GM23338 (cell line): Measurements from ENCODE around the gene EFCAB8. TPM values are rescaled to one million over a fixed set of nuclear protein-coding genes. Genes with fewer than 3 reads are reported as not detected.

Experiments used
- ATAC-seq: fragments of 200-7000 bp; cut with Tn5 transposase; 3 replicates; pipeline ENCODE4 v1.9.1; 2020
- DNase-seq: peaks from one replicate; pipeline ENCODE4 v3.0.0-alpha.2; 2015; ENCODE audit warnings: low spot score
- H2AFZ ChIP-seq: fragments of 200-600 bp; sonication (generic); 2 replicates; pipeline ENCODE4 v1.8.0; 2016; ENCODE audit warnings: antibody characterized with exemption, mild to moderate bottlenecking, moderate library complexity
- H3F3A ChIP-seq: fragments of 200-600 bp; sonication (generic); replicated peaks from 2 replicates; pipeline ENCODE4 v1.8.0; 2017; ENCODE audit warnings: antibody characterized with exemption, mixed run types, low read depth
- H3K27ac ChIP-seq: fragments of 200-600 bp; sonication (generic); 2 replicates; pipeline ENCODE4 v1.6.1; 2016; ENCODE audit warnings: low read depth
- H3K27me3 ChIP-seq: fragments of 200-600 bp; sonication (generic); 2 replicates; pipeline ENCODE4 v1.8.0; 2016; ENCODE audit warnings: mild to moderate bottlenecking, mixed run types, moderate library complexity; ENCODE audit not compliant: insufficient read depth
- H3K36me3 ChIP-seq: fragments of 200-600 bp; sonication (generic); 2 replicates; pipeline ENCODE4 v1.8.0; 2016; ENCODE audit warnings: mild to moderate bottlenecking; ENCODE audit not compliant: insufficient read depth
- H3K4me1 ChIP-seq: fragments of 200-600 bp; sonication (generic); 2 replicates; pipeline ENCODE4 v1.8.0; 2016; ENCODE audit warnings: mild to moderate bottlenecking, moderate library complexity; ENCODE audit not compliant: insufficient read depth
- H3K4me2 ChIP-seq: fragments of 200-600 bp; sonication (generic); 2 replicates; pipeline ENCODE4 v1.7.1; 2017; ENCODE audit warnings: mixed run types
- H3K4me3 ChIP-seq: fragments of 200-600 bp; sonication (generic); 2 replicates; pipeline ENCODE4 v1.6.1; 2016; ENCODE audit warnings: mixed run types
- H3K79me2 ChIP-seq: fragments of 200-600 bp; sonication (generic); replicated peaks from 2 replicates; pipeline ENCODE4 v1.8.0; 2017; ENCODE audit warnings: mild to moderate bottlenecking; ENCODE audit not compliant: insufficient read depth
- H3K9me2 ChIP-seq: fragments of 200-600 bp; sonication (generic); 2 replicates; pipeline ENCODE4 v1.8.0; 2017; ENCODE audit not compliant: insufficient read depth
- H4K20me1 ChIP-seq: fragments of 200-600 bp; sonication (generic); replicated peaks from 2 replicates; pipeline ENCODE4 v1.8.0; 2017; ENCODE audit warnings: mild to moderate bottlenecking; ENCODE audit not compliant: insufficient read depth
- H3K27ac Mint-ChIP-seq: 2 replicates; pipeline ENCODE4 v1.8.0; 2020; ENCODE audit warnings: inconsistent platforms, mild to moderate bottlenecking, moderate library complexity, mixed read lengths
- H3K27me3 Mint-ChIP-seq: 3 replicates; pipeline ENCODE4 v1.8.0; 2022; ENCODE audit warnings: low read depth, mild to moderate bottlenecking, moderate library complexity, mixed read lengths, inconsistent platforms; ENCODE audit not compliant: insufficient read depth, poor library complexity
- H3K36me3 Mint-ChIP-seq: 3 replicates; pipeline ENCODE4 v1.8.0; 2021; ENCODE audit warnings: low read depth, mild to moderate bottlenecking, inconsistent platforms, moderate library complexity, mixed read lengths
- H3K4me1 Mint-ChIP-seq: 3 replicates; pipeline ENCODE4 v1.8.0; 2020; ENCODE audit warnings: mild to moderate bottlenecking, inconsistent platforms, mixed read lengths
- H3K4me3 Mint-ChIP-seq: 3 replicates; pipeline ENCODE4 v1.8.0; 2021; ENCODE audit warnings: moderate library complexity, mild to moderate bottlenecking, inconsistent platforms, mixed read lengths
- H3K9me3 Mint-ChIP-seq: 3 replicates; pipeline ENCODE4 v1.8.0; 2020; ENCODE audit warnings: moderate library complexity, mild to moderate bottlenecking, inconsistent platforms, mixed read lengths
- CREB1 ChIP-seq: fragments of 250-450 bp; sonication (Bioruptor Pico); IDR thresholded peaks from 2 replicates; pipeline ENCODE4 v1.5.0; 2020; ENCODE audit warnings: low read depth, mild to moderate bottlenecking, moderate library complexity
- EZH2 ChIP-seq: fragments of 200-600 bp; sonication (generic); IDR thresholded peaks from one replicate; pipeline ENCODE4 v1.8.0; 2017; ENCODE audit warnings: antibody characterized with exemption, mild to moderate bottlenecking, low read depth; ENCODE audit not compliant: unreplicated experiment
- EZH2phosphoT487 ChIP-seq: fragments of 200-600 bp; sonication (generic); IDR thresholded peaks from one replicate; pipeline ENCODE4 v1.8.1; 2018; ENCODE audit warnings: antibody characterized with exemption; ENCODE audit not compliant: unreplicated experiment
- JUNB ChIP-seq: IDR thresholded peaks from one replicate; pipeline ENCODE4 v1.6.1; 2016; ENCODE audit warnings: antibody characterized with exemption; ENCODE audit not compliant: unreplicated experiment
- NANOG ChIP-seq: IDR thresholded peaks from 2 replicates; pipeline ENCODE4 v1.6.1; 2016; ENCODE audit warnings: antibody characterized with exemption, borderline replicate concordance
- POLR2AphosphoS5 ChIP-seq: IDR thresholded peaks from 2 replicates; pipeline ENCODE4 v1.6.1; 2016; ENCODE audit warnings: antibody characterized with exemption, low read depth
- STAT1 ChIP-seq: IDR thresholded peaks from one replicate; pipeline ENCODE4 v1.6.1; 2016; ENCODE audit warnings: antibody characterized with exemption; ENCODE audit not compliant: unreplicated experiment
- ZNF114 ChIP-seq: fragments of 250-450 bp; sonication (Bioruptor Pico); IDR thresholded peaks from 2 replicates; pipeline ENCODE4 v1.5.0; 2020; ENCODE audit warnings: mild to moderate bottlenecking, moderate library complexity
- ZNF331 ChIP-seq: fragments of 250-450 bp; sonication (Bioruptor Pico); IDR thresholded peaks from 2 replicates; pipeline ENCODE4 v1.5.0; 2020; ENCODE audit warnings: low read depth, mild to moderate bottlenecking, moderate library complexity
- ZNF462 ChIP-seq: fragments of 250-450 bp; sonication (Bioruptor Pico); IDR thresholded peaks from 2 replicates; pipeline ENCODE4 v1.5.0; 2020; ENCODE audit warnings: mild to moderate bottlenecking, moderate library complexity
- polyA plus RNA-seq: library from polyadenylated mRNA; unstranded; fragments of >200 nt; fragmentation: Nextera tagmentation; extraction: Ambion mirVana; gene quantifications from 2 replicates; pipeline ENCODE4 v1.2.1, GENCODE V29; 2016
- total RNA-seq: library from RNA; depleted of rRNA; stranded (reverse); fragments of >200 nt; shearing (Covaris generic); gene quantifications from 2 replicates; pipeline ENCODE4 v1.2.3, GENCODE V29; 2014
- TF ChIP-seq, protein P1 (sequence below): IDR thresholded peaks from one replicate; pipeline ENCODE4 v1.6.1; 2018; ENCODE audit warnings: antibody characterized with exemption; ENCODE audit not compliant: unreplicated experiment
- TF ChIP-seq, protein P2 (sequence below), 2 experiments: fragments of 200-600 bp in 1 of 2; sonication (generic) in 1 of 2; conservative IDR thresholded peaks; 2 replicates each; pipeline versions ENCODE4 v1.5.1 to v1.6.1; 2016 to 2017; ENCODE audit warnings: antibody characterized with exemption in 2 of 2, low read depth in 2 of 2, mild to moderate bottlenecking in 2 of 2, moderate library complexity in 1 of 2
- TF ChIP-seq, protein P3 (sequence below): IDR thresholded peaks from 2 replicates; pipeline ENCODE4 v1.6.1; 2016; ENCODE audit warnings: antibody characterized with exemption

Gene EFCAB8
- total and polyA plus RNA-seq, 2 experiments from 2014 or later = 0.35 TPM; not detected in 1

DNA sequence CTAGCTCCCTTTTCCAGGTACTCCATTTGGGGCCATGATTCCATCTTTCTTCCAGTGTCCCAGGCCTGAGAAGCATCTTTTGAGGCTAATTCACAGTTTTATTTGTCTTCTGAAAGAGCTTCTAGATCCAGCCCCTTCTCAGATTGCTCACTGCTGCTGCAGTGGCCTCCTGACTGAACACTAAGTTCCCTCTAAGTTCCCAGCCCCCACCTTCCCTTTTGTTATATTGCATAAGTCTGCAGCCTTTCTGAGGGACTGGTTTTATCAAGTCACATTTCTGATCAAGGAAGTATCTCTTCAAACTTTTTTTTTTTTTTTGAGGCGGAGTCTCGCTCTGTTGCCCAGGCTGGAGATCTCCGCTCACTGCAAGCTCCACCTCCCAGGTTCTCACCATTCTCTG lies 28.3 kb upstream of the EFCAB8 start:
- Mint-ChIP-seq H3K4me3 (no peak overlapping the region), H3K36me3 (peaks cover 86% of the 10 kb centered on the region), H3K27me3 (peaks cover 8% of the 10 kb centered on the region), H3K27ac (no peak overlapping the region), H3K9me3 (no peaks in the 10 kb centered on the region), H3K4me1 (peaks cover 2% of the 10 kb centered on the region; the same call in 2 of the 3 replicates)
- no peak overlapping the region for H3K27ac ChIP-seq
- peaks cover 26% of the 10 kb centered on the region; the same call in 1 of the 2 replicates for H3F3A ChIP-seq
- peaks cover 4% of the 10 kb centered on the region; the same call in 1 of the 2 replicates for H3K4me1 ChIP-seq
- no peaks in the 10 kb centered on the region for H3K9me2 ChIP-seq
- H2AFZ ChIP-seq = no peak overlapping the region
- TF ChIP-seq, protein P1, sequence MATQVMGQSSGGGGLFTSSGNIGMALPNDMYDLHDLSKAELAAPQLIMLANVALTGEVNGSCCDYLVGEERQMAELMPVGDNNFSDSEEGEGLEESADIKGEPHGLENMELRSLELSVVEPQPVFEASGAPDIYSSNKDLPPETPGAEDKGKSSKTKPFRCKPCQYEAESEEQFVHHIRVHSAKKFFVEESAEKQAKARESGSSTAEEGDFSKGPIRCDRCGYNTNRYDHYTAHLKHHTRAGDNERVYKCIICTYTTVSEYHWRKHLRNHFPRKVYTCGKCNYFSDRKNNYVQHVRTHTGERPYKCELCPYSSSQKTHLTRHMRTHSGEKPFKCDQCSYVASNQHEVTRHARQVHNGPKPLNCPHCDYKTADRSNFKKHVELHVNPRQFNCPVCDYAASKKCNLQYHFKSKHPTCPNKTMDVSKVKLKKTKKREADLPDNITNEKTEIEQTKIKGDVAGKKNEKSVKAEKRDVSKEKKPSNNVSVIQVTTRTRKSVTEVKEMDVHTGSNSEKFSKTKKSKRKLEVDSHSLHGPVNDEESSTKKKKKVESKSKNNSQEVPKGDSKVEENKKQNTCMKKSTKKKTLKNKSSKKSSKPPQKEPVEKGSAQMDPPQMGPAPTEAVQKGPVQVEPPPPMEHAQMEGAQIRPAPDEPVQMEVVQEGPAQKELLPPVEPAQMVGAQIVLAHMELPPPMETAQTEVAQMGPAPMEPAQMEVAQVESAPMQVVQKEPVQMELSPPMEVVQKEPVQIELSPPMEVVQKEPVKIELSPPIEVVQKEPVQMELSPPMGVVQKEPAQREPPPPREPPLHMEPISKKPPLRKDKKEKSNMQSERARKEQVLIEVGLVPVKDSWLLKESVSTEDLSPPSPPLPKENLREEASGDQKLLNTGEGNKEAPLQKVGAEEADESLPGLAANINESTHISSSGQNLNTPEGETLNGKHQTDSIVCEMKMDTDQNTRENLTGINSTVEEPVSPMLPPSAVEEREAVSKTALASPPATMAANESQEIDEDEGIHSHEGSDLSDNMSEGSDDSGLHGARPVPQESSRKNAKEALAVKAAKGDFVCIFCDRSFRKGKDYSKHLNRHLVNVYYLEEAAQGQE = no peak
- no peak for TF ChIP-seq NANOG
- TF ChIP-seq, protein P2, sequence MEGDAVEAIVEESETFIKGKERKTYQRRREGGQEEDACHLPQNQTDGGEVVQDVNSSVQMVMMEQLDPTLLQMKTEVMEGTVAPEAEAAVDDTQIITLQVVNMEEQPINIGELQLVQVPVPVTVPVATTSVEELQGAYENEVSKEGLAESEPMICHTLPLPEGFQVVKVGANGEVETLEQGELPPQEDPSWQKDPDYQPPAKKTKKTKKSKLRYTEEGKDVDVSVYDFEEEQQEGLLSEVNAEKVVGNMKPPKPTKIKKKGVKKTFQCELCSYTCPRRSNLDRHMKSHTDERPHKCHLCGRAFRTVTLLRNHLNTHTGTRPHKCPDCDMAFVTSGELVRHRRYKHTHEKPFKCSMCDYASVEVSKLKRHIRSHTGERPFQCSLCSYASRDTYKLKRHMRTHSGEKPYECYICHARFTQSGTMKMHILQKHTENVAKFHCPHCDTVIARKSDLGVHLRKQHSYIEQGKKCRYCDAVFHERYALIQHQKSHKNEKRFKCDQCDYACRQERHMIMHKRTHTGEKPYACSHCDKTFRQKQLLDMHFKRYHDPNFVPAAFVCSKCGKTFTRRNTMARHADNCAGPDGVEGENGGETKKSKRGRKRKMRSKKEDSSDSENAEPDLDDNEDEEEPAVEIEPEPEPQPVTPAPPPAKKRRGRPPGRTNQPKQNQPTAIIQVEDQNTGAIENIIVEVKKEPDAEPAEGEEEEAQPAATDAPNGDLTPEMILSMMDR (conservative IDR thresholded peaks at IDR 0.05; ENCODE audit: low read depth in 2 of 2) = no peak
- TF ChIP-seq ZNF462 (CRISPR knock-in tag) = no peak
- TF ChIP-seq JUNB = no peak
- TF ChIP-seq, protein P3, sequence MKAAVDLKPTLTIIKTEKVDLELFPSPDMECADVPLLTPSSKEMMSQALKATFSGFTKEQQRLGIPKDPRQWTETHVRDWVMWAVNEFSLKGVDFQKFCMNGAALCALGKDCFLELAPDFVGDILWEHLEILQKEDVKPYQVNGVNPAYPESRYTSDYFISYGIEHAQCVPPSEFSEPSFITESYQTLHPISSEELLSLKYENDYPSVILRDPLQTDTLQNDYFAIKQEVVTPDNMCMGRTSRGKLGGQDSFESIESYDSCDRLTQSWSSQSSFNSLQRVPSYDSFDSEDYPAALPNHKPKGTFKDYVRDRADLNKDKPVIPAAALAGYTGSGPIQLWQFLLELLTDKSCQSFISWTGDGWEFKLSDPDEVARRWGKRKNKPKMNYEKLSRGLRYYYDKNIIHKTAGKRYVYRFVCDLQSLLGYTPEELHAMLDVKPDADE = no peak
- no peak for TF ChIP-seq EZH2
- no peak for TF ChIP-seq ZNF331 (CRISPR knock-in tag)
- TF ChIP-seq ZNF114 (CRISPR knock-in tag) = no peak
- no peak for TF ChIP-seq CREB1 (CRISPR knock-in tag)
- no peak for TF ChIP-seq EZH2phosphoT487
- TF ChIP-seq POLR2AphosphoS5 = no peak
- no peak for TF ChIP-seq STAT1
- H3K27me3 ChIP-seq = no peaks in the 10 kb centered on the region
- H3K79me2 ChIP-seq = peaks cover 100% of the 10 kb centered on the region
- peaks cover 47% of the 10 kb centered on the region for H4K20me1 ChIP-seq
- H3K4me3 ChIP-seq = no peak overlapping the region
- H3K36me3 ChIP-seq = peaks cover 67% of the 10 kb centered on the region
- no peak overlapping the region for H3K4me2 ChIP-seq
- ATAC-seq (no peak), DNase-seq (no peak)
